WI38 (cell line): ENCODE results near the gene C1orf226.

Experiments used
- H3K4me3 ChIP-seq: 2 replicates; pipeline ENCODE4 v1.5.1; 2011; ENCODE audit warnings: low read depth, mild to moderate bottlenecking, control low read depth, low read length
- CTCF ChIP-seq: IDR thresholded peaks from 2 replicates; pipeline ENCODE4 v1.5.1; 2012; ENCODE audit warnings: low read depth, mild to moderate bottlenecking, control low read depth, low read length

Gene C1orf226

GRCh38 chr1:162388615-162389014 is 7.1 kb downstream of the C1orf226 start:
- TF ChIP-seq CTCF = no peak
- H3K4me3 ChIP-seq = no peak overlapping the region

- H3K4me3 ChIP-seq = no peak overlapping the region
These were observed 7.7 kb downstream of the C1orf226 start for GRCh38 chr1:162389021-162389818.

GRCh38 chr1:162389971-162390370 is 8.4 kb downstream of the C1orf226 start:
- TF ChIP-seq CTCF = no peak
- no peak overlapping the region for H3K4me3 ChIP-seq

More at GRCh38 chr1:162389021-162389818, 7.7 kb downstream of the C1orf226 start:
- TF ChIP-seq CTCF = no peak

GRCh38 chr1:162390396-162391185 is 9.1 kb downstream of the C1orf226 start:
- H3K4me3 ChIP-seq = no peak overlapping the region
- TF ChIP-seq CTCF = no peak

- peak; percentile 90 for TF ChIP-seq CTCF
- H3K4me3 ChIP-seq = no peak overlapping the region
These were observed 10.4 kb downstream of the C1orf226 start for GRCh38 chr1:162391790-162392563.

- no peak for TF ChIP-seq CTCF
- H3K4me3 ChIP-seq = no peak overlapping the region
These were observed 14.8 kb downstream of the C1orf226 start for GRCh38 chr1:162396201-162396906.
